ENCODE data around the gene WHRN. TPM values are rescaled to one million over a fixed set of nuclear protein-coding genes. Genes with fewer than 3 reads are reported as not detected.
A peak's percentile ranks its signal among the peaks of the same experiment; 100 is the strongest.

WHRN gene
- total and polyA plus RNA-seq, 5 donors from 2014 or later, result 1.00 to 24.2 (median 1.4) TPM

DNA sequence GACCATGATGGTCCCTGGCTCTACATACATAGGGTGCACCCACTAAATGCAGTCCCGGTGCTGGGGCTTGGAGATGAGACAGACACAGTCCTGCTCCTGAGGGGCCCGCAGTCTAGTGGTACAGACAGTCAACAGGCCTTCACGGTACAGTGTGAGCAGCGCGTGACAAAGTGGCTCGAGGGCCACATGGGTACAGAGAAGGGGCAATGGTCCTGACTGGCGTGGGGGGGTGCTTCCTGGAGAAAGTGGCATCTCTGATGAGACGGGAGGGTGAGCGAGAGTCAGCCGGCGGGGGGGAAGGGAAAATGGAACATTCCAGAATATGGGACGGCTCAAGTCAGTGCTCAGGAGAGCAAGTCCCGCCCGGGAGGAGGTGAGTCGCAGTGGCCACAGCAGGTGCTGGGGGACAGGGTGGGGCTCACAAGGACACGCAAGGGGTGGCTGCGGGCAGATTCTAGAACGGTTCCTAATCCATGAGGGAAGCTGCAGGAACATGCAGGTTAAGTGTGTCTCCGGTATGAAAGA is 38.0 kb downstream of the WHRN start:
- peaks cover 0 to 3% (median 0%) of the 10 kb centered on the region in 7 donors for H3K9me3 Mint-ChIP-seq

DNA sequence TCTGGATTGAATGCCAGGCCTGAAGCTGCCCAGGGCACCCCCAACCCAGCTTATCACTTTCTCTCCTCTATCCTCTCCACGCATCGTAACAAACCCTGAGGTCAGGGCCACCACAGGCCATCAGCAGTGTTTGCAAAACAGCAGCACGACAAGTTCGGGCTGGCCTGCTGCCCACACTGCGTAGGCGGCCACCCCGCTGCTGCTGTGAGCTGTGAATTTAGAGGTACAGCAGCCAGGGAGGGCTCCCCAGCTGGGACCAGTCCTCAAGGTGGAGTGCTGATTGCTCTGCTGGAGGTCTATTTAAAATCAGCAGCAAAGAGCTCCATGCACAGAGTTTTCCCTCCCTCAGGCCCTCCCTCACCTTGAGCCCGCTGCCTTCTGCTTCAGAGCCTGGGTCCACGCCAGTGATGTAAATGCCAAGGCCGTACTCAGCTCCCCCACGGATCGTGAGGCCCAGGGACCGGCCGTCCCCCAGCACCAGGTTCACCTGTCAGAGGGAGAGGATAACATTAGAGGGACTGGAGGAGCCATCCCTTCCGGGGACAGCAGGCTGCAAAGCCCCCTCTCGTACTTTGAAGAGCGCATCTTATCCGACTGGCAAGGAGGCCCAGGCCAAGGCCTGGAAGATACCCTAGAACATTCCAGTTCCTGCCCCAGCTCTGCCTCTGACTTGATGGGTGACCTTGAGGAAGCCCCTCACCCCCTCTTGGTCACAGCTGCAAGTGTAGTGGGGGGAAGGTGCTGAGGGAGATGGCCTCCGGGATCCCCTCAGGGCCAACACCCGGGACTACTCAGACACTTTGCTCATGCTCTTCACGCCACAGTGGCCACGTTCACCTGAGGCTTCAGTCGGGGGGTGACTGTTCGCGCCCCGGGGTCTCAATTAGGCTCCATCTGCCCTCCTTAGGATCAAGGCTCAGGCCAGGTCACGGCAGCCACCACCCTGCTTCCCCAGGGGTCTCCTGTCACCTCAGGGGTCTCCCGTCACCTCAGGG is 39.1 kb downstream of the WHRN start:
- peaks cover 8% of the 10 kb centered on the region for H3K36me3 Mint-ChIP-seq
- Histone ChIP-seq H3K4me1 (ENCODE audit: control insufficient read depth, insufficient read depth, low read length, poor library complexity, severe bottlenecking) (no peaks in the 10 kb centered on the region), H3K4me3 (ENCODE audit: low read depth, low read length) (no peak overlapping the region), H3K27me3 (ENCODE audit: control insufficient read depth, insufficient read depth, low read length) (no peaks in the 10 kb centered on the region), H3K27ac (ENCODE audit: insufficient read depth, low read length, poor library complexity, severe bottlenecking) (no peak overlapping the region), H3K9me3 (ENCODE audit: control insufficient read depth in 2 of 2, low read length in 2 of 2) (no peaks in the 10 kb centered on the region), H3K36me3 (ENCODE audit: control insufficient read depth, insufficient read depth, low read length) (peaks cover under 1% of the 10 kb centered on the region)
- H3K4me1 Mint-ChIP-seq, result peaks cover 0 to 4% (median 0%) of the 10 kb centered on the region in 4 donors
- peaks cover 4% of the 10 kb centered on the region for H3K27me3 Mint-ChIP-seq
- H3K27ac Mint-ChIP-seq, result no peak overlapping the region
- ATAC-seq (ENCODE audit: low read depth in 2 of 2) (no peak), DNase-seq (no peak)
- H3K4me3 Mint-ChIP-seq, result no peak overlapping the region
- H3K9me3 Mint-ChIP-seq, result peaks cover 0 to 3% (median 0%) of the 10 kb centered on the region in 7 donors

More for the DNA sequence above, 38.0 kb downstream of the WHRN start:
- DNase-seq, result no peak
- Histone ChIP-seq H3K36me3 (ENCODE audit: control insufficient read depth, insufficient read depth, low read length) (no peaks in the 10 kb centered on the region), H3K9me3 (ENCODE audit: control insufficient read depth in 2 of 2, low read length in 2 of 2) (no peaks in the 10 kb centered on the region), H3K4me3 (ENCODE audit: low read depth, low read length) (no peak overlapping the region), H3K27me3 (ENCODE audit: control insufficient read depth, insufficient read depth, low read length) (no peaks in the 10 kb centered on the region), H3K27ac (ENCODE audit: insufficient read depth, low read length, poor library complexity, severe bottlenecking) (no peak overlapping the region), H3K4me1 (ENCODE audit: control insufficient read depth, insufficient read depth, low read length, poor library complexity, severe bottlenecking) (no peaks in the 10 kb centered on the region)
- Mint-ChIP-seq H3K27me3 (peaks cover 4% of the 10 kb centered on the region), H3K4me3 (no peak overlapping the region), H3K36me3 (peaks cover 9% of the 10 kb centered on the region), H3K4me1 (peaks cover 0 to 4% (median 0%) of the 10 kb centered on the region in 4 donors), H3K27ac (peak overlapping the region in 1 of 3 donors; percentile 17)
- ATAC-seq (ENCODE audit: low read depth in 2 of 2), result no peak

DNA sequence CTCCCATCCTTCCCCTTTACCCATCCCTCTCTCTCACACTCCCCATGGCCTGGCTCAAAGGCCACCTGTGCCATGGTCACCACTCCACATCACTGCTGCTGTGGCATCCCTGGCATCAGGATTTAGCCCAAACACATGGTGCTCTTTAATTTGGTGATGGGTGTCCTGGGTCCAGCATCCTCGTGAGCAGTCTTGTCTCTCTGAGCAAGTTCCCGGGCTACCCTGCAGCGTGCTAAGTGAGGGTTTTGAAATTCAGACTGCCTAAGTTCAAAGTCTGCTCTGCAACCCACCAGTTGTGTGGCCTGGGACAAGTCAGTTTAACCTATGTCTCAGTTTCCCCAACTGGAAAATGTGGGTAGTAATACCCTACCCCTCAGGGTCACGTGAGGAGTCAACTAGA is 39.9 kb downstream of the WHRN start:
- Histone ChIP-seq H3K4me1 (ENCODE audit: control insufficient read depth, insufficient read depth, low read length, poor library complexity, severe bottlenecking) (no peaks in the 10 kb centered on the region), H3K27ac (ENCODE audit: insufficient read depth, low read length, poor library complexity, severe bottlenecking) (no peak overlapping the region), H3K36me3 (ENCODE audit: control insufficient read depth, insufficient read depth, low read length) (peaks cover 2% of the 10 kb centered on the region), H3K27me3 (ENCODE audit: control insufficient read depth, insufficient read depth, low read length) (no peaks in the 10 kb centered on the region), H3K4me3 (ENCODE audit: low read depth, low read length) (no peak overlapping the region), H3K9me3 (ENCODE audit: control insufficient read depth in 2 of 2, low read length in 2 of 2) (no peaks in the 10 kb centered on the region)
- peaks cover 0 to 4% (median 0%) of the 10 kb centered on the region in 4 donors for H3K4me1 Mint-ChIP-seq
- peaks cover 4% of the 10 kb centered on the region for H3K27me3 Mint-ChIP-seq
- H3K36me3 Mint-ChIP-seq, result peaks cover 8% of the 10 kb centered on the region
- ATAC-seq (ENCODE audit: low read depth in 2 of 2), result no peak
- H3K27ac Mint-ChIP-seq, result no peak overlapping the region
- H3K4me3 Mint-ChIP-seq, result no peak overlapping the region
- no peak for DNase-seq
- H3K9me3 Mint-ChIP-seq, result peaks cover 0 to 3% (median 0%) of the 10 kb centered on the region in 7 donors

DNA sequence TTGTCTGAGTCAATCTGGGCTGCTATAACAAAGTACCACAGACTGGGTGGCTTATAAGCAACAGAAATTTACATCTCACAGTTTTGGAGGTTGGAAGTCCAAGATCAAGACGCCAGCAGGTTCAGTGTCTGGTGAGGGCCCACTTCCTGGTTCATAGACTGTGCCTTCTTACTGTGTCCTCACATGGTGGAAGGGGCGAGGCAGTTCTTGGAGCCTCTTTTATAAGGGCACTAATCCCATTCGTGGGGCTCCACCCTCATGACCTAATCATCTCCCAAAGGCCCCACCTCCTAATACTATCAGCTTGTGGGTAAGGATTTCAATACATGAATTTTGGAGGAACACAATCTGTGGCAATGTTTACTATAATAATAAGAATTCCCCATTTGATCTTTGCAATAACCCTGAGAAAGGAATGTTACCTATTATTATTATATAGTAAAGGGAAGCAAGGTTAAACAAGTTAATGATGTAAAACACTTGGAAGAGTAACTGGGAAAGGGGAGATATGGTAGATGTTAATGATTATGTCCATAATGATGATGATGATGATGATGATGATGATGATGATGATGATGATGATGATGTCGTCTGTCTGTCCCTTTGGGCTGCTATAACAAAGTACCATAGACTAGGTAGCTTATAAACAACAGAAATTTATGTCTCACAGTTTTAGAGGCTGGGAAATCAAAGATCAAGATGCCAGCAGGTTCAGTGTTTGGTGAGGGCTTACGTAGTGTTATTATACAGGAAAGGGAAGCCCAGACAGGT is 40.8 kb downstream of the WHRN start:
- Histone ChIP-seq H3K9me3 (ENCODE audit: control insufficient read depth in 2 of 2, low read length in 2 of 2) (no peaks in the 10 kb centered on the region), H3K4me1 (ENCODE audit: control insufficient read depth, insufficient read depth, low read length, poor library complexity, severe bottlenecking) (no peaks in the 10 kb centered on the region), H3K27ac (ENCODE audit: insufficient read depth, low read length, poor library complexity, severe bottlenecking) (no peak overlapping the region), H3K27me3 (ENCODE audit: control insufficient read depth, insufficient read depth, low read length) (no peaks in the 10 kb centered on the region), H3K36me3 (ENCODE audit: control insufficient read depth, insufficient read depth, low read length) (peaks cover 2% of the 10 kb centered on the region), H3K4me3 (ENCODE audit: low read depth, low read length) (no peak overlapping the region)
- Mint-ChIP-seq H3K4me3 (no peak overlapping the region), H3K27ac (no peak overlapping the region), H3K9me3 (peaks cover 0 to 2% (median 0%) of the 10 kb centered on the region in 7 donors), H3K27me3 (peaks cover 4% of the 10 kb centered on the region), H3K4me1 (peaks cover 0 to 4% (median 0%) of the 10 kb centered on the region in 4 donors), H3K36me3 (peaks cover 10% of the 10 kb centered on the region)
- DNase-seq (no peak), ATAC-seq (ENCODE audit: low read depth in 2 of 2) (no peak)

DNA sequence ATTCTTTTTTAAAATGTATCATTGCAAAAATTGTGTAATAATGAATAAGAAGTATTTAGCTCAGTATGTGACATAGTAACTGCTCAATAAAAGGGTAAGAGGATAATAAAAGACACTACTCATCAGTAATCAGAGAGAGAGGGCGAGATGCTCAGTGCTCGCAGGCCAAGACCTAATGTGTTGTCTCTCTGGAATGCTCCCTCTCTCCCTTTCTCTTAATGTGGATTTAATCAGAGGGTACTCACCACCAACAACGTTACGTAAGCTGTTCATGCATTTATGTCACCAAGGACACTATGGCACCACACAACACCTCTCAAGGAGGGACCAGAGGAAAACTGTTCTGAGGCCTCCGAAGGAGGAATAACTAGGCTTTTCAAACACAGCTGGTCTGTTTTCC is 42.5 kb downstream of the WHRN start:
- Mint-ChIP-seq H3K4me1 (peaks cover 0 to 2% (median 0%) of the 10 kb centered on the region in 4 donors), H3K36me3 (peaks cover 10% of the 10 kb centered on the region), H3K27me3 (peaks cover under 1% of the 10 kb centered on the region), H3K27ac (no peak overlapping the region), H3K9me3 (no peaks in the 10 kb centered on the region), H3K4me3 (no peak overlapping the region)
- ATAC-seq (ENCODE audit: low read depth in 2 of 2) (no peak), DNase-seq (no peak)
- no peak overlapping the region for H3K27ac ChIP-seq (ENCODE audit: insufficient read depth, low read length, poor library complexity, severe bottlenecking)
- no peak overlapping the region for H3K4me3 ChIP-seq (ENCODE audit: low read depth, low read length)
- H3K27me3 ChIP-seq (ENCODE audit: control insufficient read depth, insufficient read depth, low read length), result no peaks in the 10 kb centered on the region
- H3K4me1 ChIP-seq (ENCODE audit: control insufficient read depth, insufficient read depth, low read length, poor library complexity, severe bottlenecking), result no peaks in the 10 kb centered on the region
- H3K9me3 ChIP-seq (ENCODE audit: control insufficient read depth in 2 of 2, low read length in 2 of 2), result no peaks in the 10 kb centered on the region
- H3K36me3 ChIP-seq (ENCODE audit: control insufficient read depth, insufficient read depth, low read length), result peaks cover 2% of the 10 kb centered on the region

DNA sequence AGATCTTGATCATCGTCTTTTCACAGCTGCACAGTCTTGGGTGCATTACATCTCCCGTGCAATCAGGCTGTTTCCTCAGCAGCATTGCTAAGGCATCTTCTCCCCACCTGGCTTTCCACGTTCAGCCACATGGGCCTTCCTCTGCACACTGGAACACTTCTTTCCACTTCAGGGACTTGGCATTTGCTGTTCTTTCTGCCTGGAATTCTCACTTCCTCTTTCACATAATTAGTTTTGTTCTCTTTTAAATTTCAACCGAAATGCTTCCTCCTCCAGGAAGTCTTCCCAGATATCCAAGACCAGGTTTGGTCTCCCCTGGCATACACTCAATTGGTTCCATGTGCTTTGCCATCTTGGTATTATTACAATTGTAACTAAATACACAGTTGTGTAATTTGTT is 43.8 kb downstream of the WHRN start:
- no peaks in the 10 kb centered on the region for H3K4me1 ChIP-seq (ENCODE audit: control insufficient read depth, insufficient read depth, low read length, poor library complexity, severe bottlenecking)
- Mint-ChIP-seq H3K4me3 (no peak overlapping the region), H3K27me3 (peaks cover 4% of the 10 kb centered on the region), H3K36me3 (peaks cover 10% of the 10 kb centered on the region), H3K9me3 (no peaks in the 10 kb centered on the region), H3K27ac (no peak overlapping the region), H3K4me1 (no peaks in the 10 kb centered on the region)
- no peak for DNase-seq
- no peak overlapping the region for H3K27ac ChIP-seq (ENCODE audit: insufficient read depth, low read length, poor library complexity, severe bottlenecking)
- no peaks in the 10 kb centered on the region for H3K9me3 ChIP-seq (ENCODE audit: control insufficient read depth in 2 of 2, low read length in 2 of 2)
- no peaks in the 10 kb centered on the region for H3K27me3 ChIP-seq (ENCODE audit: control insufficient read depth, insufficient read depth, low read length)
- H3K4me3 ChIP-seq (ENCODE audit: low read depth, low read length), result no peak overlapping the region
- peaks cover 2% of the 10 kb centered on the region for H3K36me3 ChIP-seq (ENCODE audit: control insufficient read depth, insufficient read depth, low read length)
- no peak for ATAC-seq (ENCODE audit: low read depth in 2 of 2)

DNA sequence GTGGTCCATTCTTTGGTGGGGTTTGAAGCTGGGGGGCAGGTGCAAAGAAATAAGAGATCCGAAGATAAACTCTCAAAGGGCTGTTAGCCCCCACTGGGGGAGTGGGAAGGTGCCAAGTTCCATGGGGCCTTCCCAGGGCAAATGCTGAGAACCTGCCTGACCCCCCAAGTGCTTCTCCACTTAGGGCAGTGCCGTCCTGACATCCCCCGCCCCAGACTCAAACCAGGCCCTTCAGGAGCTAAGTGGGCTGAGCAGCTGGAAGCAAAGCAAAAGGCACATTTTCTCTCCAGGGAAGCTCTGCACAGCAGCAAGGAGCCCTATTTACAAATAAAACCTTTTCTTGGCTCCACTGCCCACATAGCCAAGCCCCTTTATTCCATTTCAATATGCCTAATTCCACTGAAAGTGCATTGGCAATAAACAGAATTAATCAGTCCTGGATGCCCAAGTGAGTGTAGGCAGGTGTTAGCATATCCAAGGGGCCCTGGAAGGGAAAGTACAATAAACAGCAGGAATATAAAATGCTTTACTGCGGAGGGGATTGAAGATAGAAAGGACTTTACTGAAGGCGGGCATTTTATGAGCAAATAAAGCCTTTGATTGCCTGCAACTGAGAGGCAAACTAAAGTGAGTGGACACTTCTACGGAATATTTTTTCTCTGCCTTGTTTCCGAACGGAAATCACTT is 44.6 kb downstream of the WHRN start:
- H3K4me1 ChIP-seq (ENCODE audit: control insufficient read depth, insufficient read depth, low read length, poor library complexity, severe bottlenecking), result no peaks in the 10 kb centered on the region
- Mint-ChIP-seq H3K27me3 (peaks cover 4% of the 10 kb centered on the region), H3K36me3 (peaks cover 10% of the 10 kb centered on the region), H3K27ac (peak overlapping the region in 1 of 3 donors; percentile 43), H3K9me3 (no peaks in the 10 kb centered on the region), H3K4me3 (no peak overlapping the region), H3K4me1 (no peaks in the 10 kb centered on the region)
- no peak overlapping the region for H3K27ac ChIP-seq (ENCODE audit: insufficient read depth, low read length, poor library complexity, severe bottlenecking)
- DNase-seq, result no peak
- no peak overlapping the region for H3K4me3 ChIP-seq (ENCODE audit: low read depth, low read length)
- no peaks in the 10 kb centered on the region for H3K9me3 ChIP-seq (ENCODE audit: control insufficient read depth in 2 of 2, low read length in 2 of 2)
- ATAC-seq (ENCODE audit: low read depth in 2 of 2), result no peak
- no peaks in the 10 kb centered on the region for H3K27me3 ChIP-seq (ENCODE audit: control insufficient read depth, insufficient read depth, low read length)
- H3K36me3 ChIP-seq (ENCODE audit: control insufficient read depth, insufficient read depth, low read length), result peaks cover 2% of the 10 kb centered on the region
